Transverse colon (tissue), 4 donors: Measurements from ENCODE around the gene SDSL. TPM values are rescaled to one million over a fixed set of nuclear protein-coding genes. Genes with fewer than 3 reads are reported as not detected.

Experiments used
- DNase-seq: peaks from one replicate; pipeline ENCODE4 v3.0.0-alpha.2; 2019
- H3K27ac ChIP-seq, 4 donors: fragments of 200-600 bp; sonication (generic); 2 replicates each; pipeline ENCODE4 v1.5.1; 2016 to 2018; ENCODE audit warnings: inconsistent platforms in 4 of 4
- H3K27me3 ChIP-seq: fragments of 200-600 bp; sonication (generic); 2 replicates; pipeline ENCODE4 v1.5.1; 2017; ENCODE audit warnings: inconsistent platforms
- H3K36me3 ChIP-seq, 4 donors: fragments of 200-600 bp; sonication (generic); 2 replicates each; pipeline ENCODE4 v1.5.1; 2017 to 2019; ENCODE audit warnings: inconsistent platforms in 4 of 4
- H3K4me1 ChIP-seq, 4 donors: fragments of 200-600 bp; sonication (generic); 2 replicates each; pipeline ENCODE4 v1.5.1; 2017 to 2020; ENCODE audit warnings: inconsistent platforms in 4 of 4
- H3K4me3 ChIP-seq, 4 donors: fragments of 200-600 bp; sonication (generic); 1 replicate in 1 of 4; 2 replicates in 3 of 4; pipeline versions ENCODE4 v1.5.1 to v1.6.1; 2017 to 2019; ENCODE audit warnings: inconsistent platforms in 4 of 4
- H3K9me3 ChIP-seq, 2 donors: fragments of 200-600 bp; sonication (generic); 2 replicates each; pipeline ENCODE4 v1.5.1; 2017 to 2019; ENCODE audit warnings: inconsistent platforms in 2 of 2
- CTCF ChIP-seq, 5 experiments: fragments of 200-600 bp in 3 of 5; fragments of 450-650 bp in 2 of 5; sonication (generic) in 3 of 5; IDR thresholded peaks; 1 replicate in 2 of 5; 2 replicates in 3 of 5; pipeline ENCODE4 v1.5.1; 2016 to 2017; ENCODE audit warnings: antibody characterized with exemption in 5 of 5, inconsistent platforms in 3 of 5, mild to moderate bottlenecking in 2 of 5, moderate library complexity in 1 of 5
- EP300 ChIP-seq: sonication (generic); formaldehyde crosslinking; IDR thresholded peaks from one replicate; pipeline ENCODE4 v1.6.1; 2017; ENCODE audit warnings: antibody characterized with exemption, low read depth
- POLR2A ChIP-seq: fragments of 450-650 bp; IDR thresholded peaks from one replicate; pipeline ENCODE4 v1.6.1; 2016; ENCODE audit warnings: antibody characterized with exemption, mild to moderate bottlenecking, moderate library complexity
- POLR2AphosphoS5 ChIP-seq, 3 donors: sonication (generic); formaldehyde crosslinking; IDR thresholded peaks; one replicate each; pipeline ENCODE4 v1.6.1; 2016; ENCODE audit warnings: antibody characterized with exemption in 3 of 3
- WGBS, 2 donors: methylation state at CpG; one replicate each; pipeline ENCODE4 v1.1.5; 2018; ENCODE audit warnings: low coverage in 1 of 2; 5-methylcytosine and 5-hydroxymethylcytosine counted together
- in situ Hi-C, 4 donors: fragments of 200-750 bp; cut with MboI; loops; one replicate each; pipeline versions ENCODE4 v1.15.0 to v1.15.1; 2017; ENCODE audit warnings: low sequenced_read_pairs in 3 of 4, low pct_ligation_motif_present in 1 of 4, low pct_unique_long_range_greater_than_20kb in 1 of 4
- intact Hi-C: fragments of 100-400 bp; cut with DNase I; formaldehyde crosslinking; loops from one replicate; pipeline ENCODE4 v1.15.1; 2023; ENCODE audit warnings: low total_unique reads
- total RNA-seq, 4 donors: library from RNA; depleted of rRNA; stranded (reverse); fragments of >200 nt; gene quantifications; one replicate each; pipeline ENCODE4 v1.1.0, GENCODE V29; 2016

The SDSL gene
- total RNA-seq, 4 donors from 2014 or later, result 7.4 to 16.8 (median 13.1) TPM

- Histone ChIP-seq H3K27ac (no peak overlapping the region), H3K36me3 (no peaks in the 10 kb centered on the region), H3K9me3 (no peaks in the 10 kb centered on the region), H3K4me3 (no peak overlapping the region), H3K4me1 (no peaks in the 10 kb centered on the region), H3K27me3 (no peaks in the 10 kb centered on the region)
- 87 to 91% methylated on average over 5 of the region's 5 CpGs for WGBS, 2 donors
- TF ChIP-seq CTCF (IDR thresholded peaks at IDR 0.05) (no peak), POLR2A (no peak), POLR2AphosphoS5 (IDR thresholded peaks at IDR 0.05) (no peak), EP300 (no peak)
- no peak for DNase-seq
- intact Hi-C loops, result no loop called here
- in situ Hi-C loops, result no loop called here
These were observed 28.4 kb upstream of the SDSL start for GRCh38 chr12:113393749-113394148.

- 70% methylated on average over 5 of the region's 5 CpGs; no CpG with 5 or more reads in 1 of the 2 donors for WGBS, 2 donors
- no peak for DNase-seq
- in situ Hi-C loops (no loop called here), intact Hi-C loops (no loop called here)
- H3K4me1 ChIP-seq, result no peaks in the 10 kb centered on the region
- no peak overlapping the region for H3K27ac ChIP-seq
- no peak overlapping the region for H3K4me3 ChIP-seq
- no peaks in the 10 kb centered on the region for H3K9me3 ChIP-seq
- no peaks in the 10 kb centered on the region for H3K36me3 ChIP-seq
- H3K27me3 ChIP-seq, result peaks cover 5% of the 10 kb centered on the region
- TF ChIP-seq POLR2AphosphoS5 (IDR thresholded peaks at IDR 0.05) (no peak), CTCF (IDR thresholded peaks at IDR 0.05) (no peak), POLR2A (no peak), EP300 (no peak)
These were observed 27.1 kb upstream of the SDSL start for GRCh38 chr12:113395119-113395518.

- TF ChIP-seq EP300 (no peak), POLR2AphosphoS5 (IDR thresholded peaks at IDR 0.05) (no peak), CTCF (IDR thresholded peaks at IDR 0.05) (no peak), POLR2A (no peak)
- Histone ChIP-seq H3K4me1 (no peaks in the 10 kb centered on the region), H3K36me3 (no peaks in the 10 kb centered on the region), H3K27ac (no peak overlapping the region), H3K4me3 (no peak overlapping the region), H3K27me3 (peaks cover 5% of the 10 kb centered on the region), H3K9me3 (no peaks in the 10 kb centered on the region)
- DNase-seq, result no peak
- intact Hi-C loops, result no loop called here
- in situ Hi-C loops, result no loop called here
These were observed 26.0 kb upstream of the SDSL start for GRCh38 chr12:113396200-113396599.

GRCh38 chr12:113396828-113397496 is 25.2 kb upstream of the SDSL start:
- in situ Hi-C loops (no loop called here), intact Hi-C loops (no loop called here)
- Histone ChIP-seq H3K36me3 (no peaks in the 10 kb centered on the region), H3K9me3 (no peaks in the 10 kb centered on the region), H3K4me3 (no peak overlapping the region), H3K4me1 (no peaks in the 10 kb centered on the region), H3K27ac (no peak overlapping the region), H3K27me3 (peaks cover 5% of the 10 kb centered on the region)
- 65% methylated on average over 13 of the region's 16 CpGs; no CpG with 5 or more reads in 1 of the 2 donors for WGBS, 2 donors
- no peak for DNase-seq
- TF ChIP-seq POLR2A (no peak), POLR2AphosphoS5 (IDR thresholded peaks at IDR 0.05) (no peak), EP300 (no peak), CTCF (IDR thresholded peaks at IDR 0.05) (no peak)
